ENCODE data around the gene RUNX1.
"Not testable (repeated sequence)": the region's sequence is repeated elsewhere in the genome, so short reads cannot be mapped to it uniquely, and the experiment has no call there.

The RUNX1 gene

GRCh38 chr21:34817821-34818661 lies 231.1 kb downstream of the RUNX1 start:
- no peak for DNase-seq

- no peak for DNase-seq
These were observed 233.0 kb downstream of the RUNX1 start for GRCh38 chr21:34815831-34816705.

DNA sequence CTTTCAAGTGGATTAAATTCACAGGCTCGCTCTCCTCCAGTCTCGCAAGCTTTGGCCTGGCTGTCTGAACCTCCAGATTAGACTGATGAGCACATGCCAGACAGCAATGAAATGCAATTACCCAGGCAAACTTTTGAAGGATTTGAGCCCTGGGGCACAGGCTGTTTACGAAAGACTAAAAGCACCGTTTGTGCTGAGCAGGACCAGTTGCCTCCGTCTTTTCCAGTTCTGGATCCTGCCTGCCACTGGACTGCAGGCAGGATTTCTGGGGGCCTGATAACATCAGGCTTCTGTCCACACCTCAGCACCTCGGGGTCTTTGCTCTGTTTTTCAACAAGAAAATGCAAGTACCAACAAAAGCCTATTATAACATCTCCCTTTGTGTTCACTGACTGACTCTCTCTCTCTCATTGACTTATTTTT lies 234.6 kb downstream of the RUNX1 start:
- no peak for DNase-seq

- DNase-seq, result no peak
These were observed 235.7 kb downstream of the RUNX1 start for GRCh38 chr21:34813266-34813894.

DNA sequence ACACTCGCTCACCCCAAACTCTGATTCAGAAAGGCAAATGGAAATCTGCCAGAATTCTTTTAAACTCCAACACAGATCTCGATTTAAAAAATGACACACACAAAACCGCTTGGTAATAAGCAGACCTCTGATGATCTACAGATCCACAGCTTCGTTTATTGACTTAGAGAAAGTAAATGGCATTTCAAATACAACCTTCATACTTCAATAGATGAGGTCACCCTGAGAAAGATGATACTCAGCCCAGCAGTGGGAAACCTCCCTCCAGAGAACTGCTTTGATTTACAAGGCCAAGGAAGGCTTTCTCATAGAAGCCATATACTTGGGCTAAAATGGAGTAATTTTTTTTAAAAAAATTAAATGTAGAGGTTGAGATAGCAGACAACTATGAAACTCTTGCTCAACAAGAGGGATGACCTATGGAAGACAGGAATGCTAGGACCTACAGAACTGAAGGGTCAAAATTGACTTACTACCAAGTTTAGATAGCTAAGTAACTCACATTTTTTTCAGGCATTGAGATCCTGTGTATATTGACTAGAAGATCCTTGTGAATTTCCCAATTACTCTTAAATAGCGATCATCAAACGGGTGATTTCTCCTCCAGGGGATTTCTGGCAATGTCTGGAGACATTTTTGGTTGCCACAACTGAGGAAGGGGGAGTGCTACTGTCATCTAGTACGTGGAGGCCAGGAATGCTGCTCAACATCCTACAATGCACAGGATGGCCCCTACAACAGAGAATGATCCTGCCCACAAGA lies 236.4 kb downstream of the RUNX1 start:
- no peak for DNase-seq

DNA sequence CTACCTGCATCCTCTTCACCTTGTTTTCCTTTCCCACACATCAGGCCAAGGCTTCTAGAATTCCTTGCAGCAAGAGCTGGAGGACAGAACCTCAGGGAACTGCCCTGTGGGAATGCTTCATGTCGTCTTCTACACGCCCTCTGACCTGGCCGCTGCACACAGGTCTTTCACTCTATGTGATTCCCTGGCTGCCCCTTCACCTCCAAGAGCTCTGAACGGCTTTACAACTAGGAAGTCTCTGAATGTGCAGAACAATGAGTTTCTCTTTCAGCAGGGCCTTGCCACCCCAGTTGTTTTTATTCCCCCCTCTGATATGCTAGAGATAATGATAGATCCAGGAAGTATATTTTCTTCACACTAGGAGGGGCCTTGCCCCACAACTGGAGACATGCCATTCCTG lies 237.7 kb downstream of the RUNX1 start:
- DNase-seq, result no peak

- no peak for DNase-seq
These were observed 238.3 kb downstream of the RUNX1 start for GRCh38 chr21:34810786-34811185.

DNA sequence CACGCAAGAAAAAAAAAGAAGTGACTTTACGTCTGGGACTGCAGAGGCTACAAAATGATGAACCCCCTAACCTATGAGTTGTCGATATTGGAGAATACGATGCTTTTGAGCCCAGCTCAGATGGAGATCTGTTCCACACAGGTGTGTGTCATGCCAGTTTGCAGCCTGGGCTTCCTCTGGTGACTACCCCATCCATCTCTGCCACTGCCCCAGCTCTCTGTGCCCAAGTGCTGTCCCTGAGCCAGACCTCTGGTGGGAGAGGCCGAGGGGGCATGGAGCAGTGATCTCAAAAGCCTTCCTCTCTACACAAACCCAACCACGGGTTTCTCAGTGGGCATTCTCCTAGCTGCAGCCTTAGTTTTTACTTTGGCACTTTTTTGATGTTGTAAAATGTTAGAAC lies 239.3 kb downstream of the RUNX1 start:
- no peak for DNase-seq

GRCh38 chr21:34808569-34809204 lies 240.4 kb downstream of the RUNX1 start:
- no peak for DNase-seq

GRCh38 chr21:34807881-34808568 lies 241.1 kb downstream of the RUNX1 start:
- peak; percentile 57 for DNase-seq

DNA sequence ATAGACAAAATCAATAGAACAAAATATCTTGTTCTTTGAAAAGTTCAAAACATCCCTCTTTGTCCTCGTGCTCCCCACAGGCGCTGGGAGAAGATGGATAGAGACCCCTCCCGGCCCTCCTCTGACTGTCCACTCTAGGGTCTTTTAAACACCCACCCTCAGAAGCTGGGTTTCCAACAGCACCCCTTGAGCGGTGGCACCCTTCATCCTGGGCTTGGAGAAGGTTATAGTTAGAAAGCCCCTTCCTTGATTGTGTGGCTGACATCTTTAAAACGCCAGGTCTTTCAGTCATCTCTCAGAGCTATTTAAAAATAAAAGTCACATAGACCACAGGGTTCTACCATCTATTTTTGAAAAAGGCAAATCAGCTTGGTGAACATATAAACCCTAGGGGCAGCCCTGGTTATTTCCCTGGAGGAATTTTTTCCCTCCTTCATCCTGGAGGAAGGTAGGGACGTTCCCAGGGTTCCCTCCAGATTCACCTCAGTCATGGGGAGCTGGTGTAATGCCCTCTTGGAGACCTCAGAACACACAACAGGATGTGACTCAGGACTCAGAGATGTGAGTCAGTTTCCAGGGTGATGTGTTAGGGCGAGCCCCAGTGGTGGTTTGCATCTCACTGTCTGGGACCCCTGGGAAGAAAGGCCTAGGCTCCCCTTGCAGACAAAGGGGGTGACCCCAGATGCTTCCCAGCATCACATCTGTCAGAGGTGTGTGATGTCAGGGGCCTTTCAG lies 241.8 kb downstream of the RUNX1 start:
- DNase-seq, result peak; percentile 63

DNA sequence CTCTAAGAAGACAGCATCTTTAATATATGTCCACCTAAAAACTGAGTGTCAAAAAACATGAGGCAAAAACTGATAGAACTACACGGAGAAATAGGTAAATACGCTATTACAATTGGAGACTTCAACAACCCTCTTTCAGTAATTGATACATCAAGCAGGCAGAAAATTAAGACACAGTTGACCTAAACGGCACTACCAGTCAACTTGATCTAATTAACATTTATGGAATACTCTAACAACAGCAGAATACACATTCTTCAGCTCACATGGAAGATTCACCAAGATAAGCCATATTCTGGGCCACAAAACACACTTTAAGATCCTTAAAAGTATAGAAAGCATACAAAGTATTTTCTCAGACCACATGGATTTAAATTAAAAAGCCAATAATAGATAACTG lies 242.7 kb downstream of the RUNX1 start:
- DNase-seq, result no peak

- no peak for DNase-seq
These were observed 243.9 kb downstream of the RUNX1 start for GRCh38 chr21:34805157-34805556.

DNA sequence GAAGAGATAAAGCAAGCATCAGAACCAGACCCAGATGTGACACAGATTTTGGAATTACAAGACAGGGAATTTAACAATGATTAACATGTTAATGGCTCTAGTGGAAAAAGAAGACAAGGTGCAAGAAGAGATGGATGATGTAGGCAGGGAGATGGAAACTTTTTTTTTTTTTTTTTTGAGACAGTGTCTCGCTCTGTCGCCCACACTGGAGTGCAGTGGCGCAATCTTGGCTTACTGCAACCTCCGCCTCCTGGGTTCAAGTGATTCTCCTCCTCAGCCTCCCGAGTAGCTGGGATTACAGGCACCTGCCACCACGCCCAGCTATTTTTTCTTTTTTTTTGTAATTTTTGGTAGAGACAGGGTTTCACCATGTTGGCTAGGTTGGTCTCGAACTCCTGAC lies 244.5 kb downstream of the RUNX1 start:
- DNase-seq, result not testable (repeated sequence)

DNA sequence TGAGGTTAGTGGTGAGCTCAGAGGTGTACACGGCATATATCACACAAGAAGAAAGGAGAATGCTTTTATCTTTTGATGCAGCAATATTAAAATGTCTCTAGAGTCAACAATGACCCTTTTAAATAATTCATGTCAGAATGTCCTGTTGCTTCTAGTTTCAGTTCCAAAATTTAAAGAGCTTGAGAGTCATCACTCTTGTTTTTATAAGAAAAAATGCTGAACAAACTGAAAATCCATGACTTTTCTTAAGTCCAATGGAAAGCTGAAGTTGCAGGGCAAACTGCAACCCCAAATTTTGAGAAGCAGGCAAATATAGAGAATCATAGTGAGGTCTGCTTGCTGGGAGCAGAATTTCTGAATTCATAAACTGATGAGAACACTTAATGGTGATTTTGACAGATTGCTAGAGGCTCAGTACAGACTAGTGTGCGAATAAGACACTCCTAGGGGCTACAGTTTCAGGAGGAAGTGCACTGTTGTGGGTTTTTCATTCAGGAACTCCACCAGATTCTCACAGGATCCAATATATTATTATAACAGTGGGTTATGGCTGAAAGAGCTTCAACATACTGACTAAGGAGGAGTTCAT lies 245.2 kb downstream of the RUNX1 start:
- DNase-seq, result no peak

- no peak for DNase-seq
These were observed 246.8 kb downstream of the RUNX1 start for GRCh38 chr21:34802180-34802899.

- DNase-seq, result no peak
These were observed 247.5 kb downstream of the RUNX1 start for GRCh38 chr21:34801519-34802132.

DNA sequence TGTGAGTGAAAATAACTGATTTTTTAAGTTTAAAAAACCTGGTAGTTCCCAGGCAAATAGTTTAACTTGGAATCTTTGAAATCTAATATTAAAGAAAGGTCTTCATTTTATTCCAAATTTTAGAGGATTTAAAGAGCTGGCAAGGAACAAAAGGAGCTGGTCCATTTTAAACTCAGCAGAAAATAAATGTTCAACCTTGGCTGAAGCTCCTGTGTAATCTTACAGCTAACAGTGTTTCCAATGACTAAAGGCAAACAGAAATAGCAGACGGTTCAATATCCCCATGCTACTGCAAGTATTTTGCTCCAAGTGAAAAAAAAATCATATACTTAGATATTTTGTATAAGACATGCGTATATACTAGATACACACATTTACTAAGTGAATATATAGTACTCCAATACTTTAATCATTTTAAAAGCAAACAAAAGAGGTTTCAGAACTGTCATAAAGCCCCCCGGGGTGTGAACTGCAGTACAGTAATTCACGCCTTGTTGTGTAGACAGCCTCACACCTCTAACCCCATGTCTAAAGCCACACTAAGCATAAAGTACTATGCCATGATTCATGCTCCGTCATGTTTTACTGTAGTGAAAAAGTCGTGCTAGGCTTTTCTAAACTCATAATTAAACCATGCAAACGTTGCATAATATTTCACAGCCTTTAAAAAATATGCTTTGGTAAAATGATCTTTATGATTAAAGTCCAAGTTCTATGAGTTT lies 248.1 kb downstream of the RUNX1 start:
- DNase-seq, result no peak

GRCh38 chr21:34799092-34799491 lies 250.0 kb downstream of the RUNX1 start:
- no peak for DNase-seq
